Brain microvascular endothelial cell (primary cell): Measurements from ENCODE around the gene TASOR.
"Not testable (repeated sequence)": the region's sequence is repeated elsewhere in the genome, so short reads cannot be mapped to it uniquely, and the experiment has no call there.

Source experiments
- DNase-seq: peaks from one replicate; pipeline ENCODE4 v3.0.0-alpha.2; 2020
- H3K27ac ChIP-seq: fragments of 250-450 bp; sonication (Bioruptor Pico); 2 replicates; pipeline ENCODE4 v1.5.1; 2020; ENCODE audit warnings: mild to moderate bottlenecking, moderate library complexity
- H3K27me3 ChIP-seq: fragments of 250-450 bp; sonication (Bioruptor Pico); replicated peaks from 2 replicates; pipeline ENCODE4 v1.5.1; 2020; ENCODE audit warnings: mild to moderate bottlenecking
- H3K36me3 ChIP-seq: fragments of 250-450 bp; sonication (Bioruptor Pico); replicated peaks from 2 replicates; pipeline ENCODE4 v1.5.1; 2020; ENCODE audit warnings: mild to moderate bottlenecking
- H3K4me3 ChIP-seq: 2 replicates; pipeline ENCODE4 v1.5.1; 2011; ENCODE audit warnings: low read depth, mild to moderate bottlenecking, control low read depth, low read length, moderate library complexity
- CTCF ChIP-seq: IDR thresholded peaks from 2 replicates; pipeline ENCODE4 v1.5.1; 2011; ENCODE audit warnings: low read depth, mild to moderate bottlenecking, moderate library complexity, low read length, control low read depth, inconsistent platforms; ENCODE audit errors: missing control alignments
- in situ Hi-C: cut with HindIII; loops from 2 replicates; pipeline ENCODE4 v1.10.0; 2017; ENCODE audit warnings: low sequenced_read_pairs, low pct_ligation_motif_present

Gene TASOR

GRCh38 chr3:56711344-56711743 is 28.3 kb upstream of the TASOR start:
- no peak for DNase-seq
- H3K27me3 ChIP-seq: no peaks in the 10 kb centered on the region
- H3K36me3 ChIP-seq: no peaks in the 10 kb centered on the region
- no peak overlapping the region for H3K4me3 ChIP-seq
- in situ Hi-C loops: loop anchor here (25.0 kb wide), 1 partner anchor 276 kb away; no protein-coding TSS in a partner anchor
- H3K27ac ChIP-seq: no peak overlapping the region
- TF ChIP-seq CTCF: no peak

- in situ Hi-C loops: loop anchor here (25.0 kb wide), 1 partner anchor 280 kb away; no protein-coding TSS in a partner anchor
- not testable (repeated sequence) for H3K4me3 ChIP-seq, DNase-seq, H3K27ac ChIP-seq, H3K36me3 ChIP-seq, H3K27me3 ChIP-seq
These were observed 24.3 kb upstream of the TASOR start for GRCh38 chr3:56707412-56707811.

GRCh38 chr3:56706629-56707028 is 23.6 kb upstream of the TASOR start:
- Histone ChIP-seq H3K36me3 (no peaks in the 10 kb centered on the region), H3K27me3 (no peaks in the 10 kb centered on the region), H3K27ac (no peak overlapping the region), H3K4me3 (no peak overlapping the region)
- in situ Hi-C loops: loop anchor here (25.0 kb wide), 1 partner anchor 281 kb away; no protein-coding TSS in a partner anchor
- no peak for TF ChIP-seq CTCF
- DNase-seq: no peak

GRCh38 chr3:56704706-56705105 is 21.6 kb upstream of the TASOR start:
- H3K36me3 ChIP-seq: no peaks in the 10 kb centered on the region
- H3K27ac ChIP-seq: no peak overlapping the region
- DNase-seq: no peak
- H3K27me3 ChIP-seq: no peaks in the 10 kb centered on the region
- in situ Hi-C loops: loop anchor here (25.0 kb wide), 1 partner anchor 283 kb away; no protein-coding TSS in a partner anchor
- H3K4me3 ChIP-seq: no peak overlapping the region
- TF ChIP-seq CTCF: no peak

- in situ Hi-C loops: loop anchor here (25.0 kb wide), 1 partner anchor 285 kb away; no protein-coding TSS in a partner anchor
- peak; percentile 74 for TF ChIP-seq CTCF
- no peak overlapping the region for H3K4me3 ChIP-seq
- H3K36me3 ChIP-seq: no peaks in the 10 kb centered on the region
- no peak overlapping the region for H3K27ac ChIP-seq
- DNase-seq: peak; percentile 72
- H3K27me3 ChIP-seq: no peaks in the 10 kb centered on the region
These were observed 19.6 kb upstream of the TASOR start for GRCh38 chr3:56702490-56703315.

- H3K36me3 ChIP-seq: no peaks in the 10 kb centered on the region
- no peak overlapping the region for H3K27ac ChIP-seq
- H3K4me3 ChIP-seq: no peak overlapping the region
- no peaks in the 10 kb centered on the region for H3K27me3 ChIP-seq
- in situ Hi-C loops: loop anchor here (25.0 kb wide), 1 partner anchor 287 kb away; no protein-coding TSS in a partner anchor
- TF ChIP-seq CTCF: no peak
- DNase-seq: no peak
These were observed 17.1 kb upstream of the TASOR start for GRCh38 chr3:56700151-56700550.
